NCI-H1417 treated with DMSO at 0.1 percent for 48 hours (cell line): ENCODE results near the gene SP2.

ENCODE experiments used
- DNase-seq: peaks from one replicate; lab custom pipeline; 2025; lab: John Stamatoyannopoulos, UW

The SP2 gene

GRCh38 chr17:47949197-47949759, 53.2 kb downstream of the SP2 start:
- DNase-seq = peak; percentile 41

- DNase-seq = no peak
Measured at GRCh38 chr17:47949946-47950345, 53.9 kb downstream of the SP2 start.

GRCh38 chr17:47950448-47950847, 54.4 kb downstream of the SP2 start:
- DNase-seq = no peak

- DNase-seq = no peak
Measured at GRCh38 chr17:47952171-47953021, 56.4 kb downstream of the SP2 start.

- DNase-seq = no peak
Measured at GRCh38 chr17:47953909-47954308, 57.9 kb downstream of the SP2 start.

GRCh38 chr17:47955497-47956461, 59.7 kb downstream of the SP2 start:
- DNase-seq = no peak

GRCh38 chr17:47956791-47957590, 61.0 kb downstream of the SP2 start:
- DNase-seq = no peak

- peak; percentile 55 for DNase-seq
Measured at GRCh38 chr17:47957591-47958490, 61.8 kb downstream of the SP2 start, which contains the start of gene PRR15L. Gene PRR15L, minus strand, starts transcription at chr17:47957883. Its CDS starts 4,649 bp downstream, at chr17:47953234.

GRCh38 chr17:47959825-47960655, 64.0 kb downstream of the SP2 start:
- DNase-seq = peak; percentile 93

GRCh38 chr17:47961406-47961805, 65.4 kb downstream of the SP2 start:
- DNase-seq = no peak

GRCh38 chr17:47962901-47963300, 66.9 kb downstream of the SP2 start:
- no peak for DNase-seq

- no peak for DNase-seq
Measured at GRCh38 chr17:47964856-47965255, 68.8 kb downstream of the SP2 start.

GRCh38 chr17:47966079-47966519, 70.1 kb downstream of the SP2 start:
- DNase-seq = no peak

- no peak for DNase-seq
Measured at GRCh38 chr17:47967607-47968252, 71.7 kb downstream of the SP2 start.

- DNase-seq = no peak
Measured at GRCh38 chr17:47968836-47969235, 72.8 kb downstream of the SP2 start.

GRCh38 chr17:47969930-47970724, 74.1 kb downstream of the SP2 start:
- DNase-seq = no peak

GRCh38 chr17:47970725-47971499, 74.9 kb downstream of the SP2 start, which contains the start of gene CDK5RAP3:
Gene CDK5RAP3, plus strand, starts transcription at chr17:47971113. Its CDS starts 34 bp downstream, at chr17:47971147.
- DNase-seq = peak; percentile 97
